Karpas-422 (cell line): Measurements from ENCODE around the gene TEX55. TPM values are rescaled to one million over a fixed set of nuclear protein-coding genes. Genes with fewer than 3 reads are reported as not detected.
"Not testable (repeated sequence)": the region's sequence is repeated elsewhere in the genome, so short reads cannot be mapped to it uniquely, and the experiment has no call there.

Experiments used
- DNase-seq: peaks from one replicate; pipeline ENCODE4 v3.0.0-alpha.2; 2015
- H2AFZ ChIP-seq: fragments of 200-600 bp; sonication (generic); 2 replicates; pipeline ENCODE4 v1.6.1; 2014; ENCODE audit warnings: antibody characterized with exemption, low read length, mixed read lengths
- H3K27ac ChIP-seq: fragments of 200-600 bp; sonication (generic); 2 replicates; pipeline ENCODE4 v1.5.1; 2014; ENCODE audit warnings: mild to moderate bottlenecking, low read length, moderate library complexity
- H3K27me3 ChIP-seq: fragments of 200-600 bp; sonication (generic); 2 replicates; pipeline ENCODE4 v1.6.1; 2014; ENCODE audit warnings: low read length, mixed read lengths
- H3K36me3 ChIP-seq: fragments of 200-600 bp; sonication (generic); 2 replicates; pipeline ENCODE4 v1.6.1; 2014; ENCODE audit warnings: low read length, mixed read lengths; ENCODE audit not compliant: insufficient read depth
- H3K4me1 ChIP-seq: fragments of 200-600 bp; sonication (generic); 2 replicates; pipeline ENCODE4 v1.6.1; 2014; ENCODE audit warnings: mild to moderate bottlenecking, low read length, mixed read lengths
- H3K4me2 ChIP-seq: fragments of 200-600 bp; sonication (generic); 2 replicates; pipeline ENCODE4 v1.6.1; 2014; ENCODE audit warnings: low read length, low read depth, mild to moderate bottlenecking; ENCODE audit not compliant: poor library complexity, severe bottlenecking
- H3K4me3 ChIP-seq: fragments of 200-600 bp; sonication (generic); 2 replicates; pipeline ENCODE4 v1.5.1; 2014; ENCODE audit warnings: mild to moderate bottlenecking, antibody characterized with exemption, low read length, mixed read lengths
- H3K79me2 ChIP-seq: fragments of 200-600 bp; sonication (generic); 2 replicates; pipeline ENCODE4 v1.6.1; 2014; ENCODE audit warnings: mild to moderate bottlenecking, low read length, mixed read lengths
- H3K9ac ChIP-seq: fragments of 200-600 bp; sonication (generic); 2 replicates; pipeline ENCODE4 v1.6.0; 2014; ENCODE audit warnings: low read length
- H3K9me2 ChIP-seq: fragments of 200-600 bp; sonication (generic), shearing (Covaris generic); replicated peaks from 2 replicates; pipeline ENCODE4 v1.6.0; 2014; ENCODE audit warnings: mild to moderate bottlenecking, low read length, moderate library complexity; ENCODE audit not compliant: insufficient read depth
- H3K9me3 ChIP-seq: fragments of 300-700, 200-600 bp; sonication (generic); 2 replicates; pipeline ENCODE4 v1.6.1; 2014; ENCODE audit warnings: low read length, mixed read lengths
- H4K20me1 ChIP-seq: fragments of 200-600 bp; sonication (generic); 2 replicates; pipeline ENCODE4 v1.6.1; 2014; ENCODE audit warnings: mild to moderate bottlenecking, antibody characterized with exemption, low read length, low read depth; ENCODE audit not compliant: insufficient read depth
- total RNA-seq: library from RNA; depleted of rRNA; stranded (reverse); fragments of >200 nt; shearing (Covaris generic); gene quantifications from 2 replicates; pipeline ENCODE4 v1.2.3, GENCODE V29; 2014; ENCODE audit warnings: low replicate concordance

Gene TEX55
- total RNA-seq, 1 experiment from 2014 or later = not detected

- Histone ChIP-seq H3K4me1 (no peaks in the 10 kb centered on the region), H3K4me3 (no peak overlapping the region), H3K36me3 (no peaks in the 10 kb centered on the region), H4K20me1 (no peaks in the 10 kb centered on the region), H3K27me3 (no peaks in the 10 kb centered on the region), H3K9me2 (no peaks in the 10 kb centered on the region), H3K9ac (no peak overlapping the region), H3K79me2 (no peaks in the 10 kb centered on the region), H3K4me2 (no peak overlapping the region), H2AFZ (no peak overlapping the region), H3K9me3 (no peaks in the 10 kb centered on the region), H3K27ac (no peak overlapping the region)
- DNase-seq = no peak
Measured at GRCh38 chr3:119125342-119125741, 20.6 kb upstream of the TEX55 start.

- H3K9me3 ChIP-seq = no peaks in the 10 kb centered on the region
- no peak for DNase-seq
Measured at GRCh38 chr3:119125742-119126504, 20.0 kb upstream of the TEX55 start.

GRCh38 chr3:119130291-119130690, 15.7 kb upstream of the TEX55 start:
- not testable (repeated sequence) for H3K36me3 ChIP-seq, H3K4me1 ChIP-seq, H3K9me3 ChIP-seq, H3K9ac ChIP-seq, H2AFZ ChIP-seq, H3K9me2 ChIP-seq, H3K4me2 ChIP-seq, H3K79me2 ChIP-seq, DNase-seq, H3K4me3 ChIP-seq, H3K27ac ChIP-seq, H4K20me1 ChIP-seq, H3K27me3 ChIP-seq

More at GRCh38 chr3:119125742-119126504, 20.0 kb upstream of the TEX55 start:
- H3K9me2 ChIP-seq = no peaks in the 10 kb centered on the region
- no peaks in the 10 kb centered on the region for H4K20me1 ChIP-seq
- no peak overlapping the region for H3K4me2 ChIP-seq
- H3K4me3 ChIP-seq = no peak overlapping the region
- H3K27me3 ChIP-seq = no peaks in the 10 kb centered on the region
- H3K4me1 ChIP-seq = no peaks in the 10 kb centered on the region
- H3K36me3 ChIP-seq = no peaks in the 10 kb centered on the region
- no peak overlapping the region for H3K9ac ChIP-seq
- no peak overlapping the region for H2AFZ ChIP-seq
- H3K27ac ChIP-seq = no peak overlapping the region
- H3K79me2 ChIP-seq = no peaks in the 10 kb centered on the region

GRCh38 chr3:119132291-119132690, 13.7 kb upstream of the TEX55 start:
- not testable (repeated sequence) for H3K9me2 ChIP-seq, H3K9me3 ChIP-seq, H3K27ac ChIP-seq, DNase-seq, H3K27me3 ChIP-seq, H3K4me3 ChIP-seq, H2AFZ ChIP-seq, H3K9ac ChIP-seq, H3K4me1 ChIP-seq, H3K79me2 ChIP-seq, H3K4me2 ChIP-seq, H4K20me1 ChIP-seq, H3K36me3 ChIP-seq

- not testable (repeated sequence) for H3K9me2 ChIP-seq, H3K4me1 ChIP-seq, H4K20me1 ChIP-seq, H3K27ac ChIP-seq, H3K36me3 ChIP-seq, H3K4me2 ChIP-seq, H3K4me3 ChIP-seq, H3K9ac ChIP-seq, H3K9me3 ChIP-seq, H3K79me2 ChIP-seq, H2AFZ ChIP-seq, DNase-seq, H3K27me3 ChIP-seq
Measured at GRCh38 chr3:119139360-119139759, 6.6 kb upstream of the TEX55 start.

GRCh38 chr3:119140466-119140865, 5.5 kb upstream of the TEX55 start:
- no peaks in the 10 kb centered on the region for H3K79me2 ChIP-seq
- no peaks in the 10 kb centered on the region for H3K9me2 ChIP-seq
- H4K20me1 ChIP-seq = no peaks in the 10 kb centered on the region
- no peak overlapping the region for H3K9ac ChIP-seq
- no peak overlapping the region for H3K4me2 ChIP-seq
- no peaks in the 10 kb centered on the region for H3K9me3 ChIP-seq
- H3K36me3 ChIP-seq = no peaks in the 10 kb centered on the region
- no peak for DNase-seq
- H3K27me3 ChIP-seq = no peaks in the 10 kb centered on the region
- no peaks in the 10 kb centered on the region for H3K4me1 ChIP-seq
- H3K4me3 ChIP-seq = no peak overlapping the region
- no peak overlapping the region for H2AFZ ChIP-seq
- no peak overlapping the region for H3K27ac ChIP-seq

- H3K4me1 ChIP-seq = no peaks in the 10 kb centered on the region
- H3K4me3 ChIP-seq = no peak overlapping the region
- H4K20me1 ChIP-seq = no peaks in the 10 kb centered on the region
- H2AFZ ChIP-seq = no peak overlapping the region
- H3K27ac ChIP-seq = no peak overlapping the region
- H3K79me2 ChIP-seq = no peaks in the 10 kb centered on the region
- no peaks in the 10 kb centered on the region for H3K36me3 ChIP-seq
- H3K9ac ChIP-seq = no peak overlapping the region
- no peaks in the 10 kb centered on the region for H3K9me2 ChIP-seq
- DNase-seq = no peak
- no peak overlapping the region for H3K4me2 ChIP-seq
- no peaks in the 10 kb centered on the region for H3K27me3 ChIP-seq
- H3K9me3 ChIP-seq = no peaks in the 10 kb centered on the region
Measured at GRCh38 chr3:119145128-119145499, 851 bp upstream of the TEX55 start.

- Histone ChIP-seq H4K20me1 (no peaks in the 10 kb centered on the region), H3K4me2 (no peak overlapping the region), H3K4me1 (no peaks in the 10 kb centered on the region), H3K9ac (no peak overlapping the region), H3K4me3 (no peak overlapping the region), H3K27ac (no peak overlapping the region), H3K36me3 (no peaks in the 10 kb centered on the region), H3K79me2 (no peaks in the 10 kb centered on the region), H3K9me3 (no peaks in the 10 kb centered on the region), H3K27me3 (no peaks in the 10 kb centered on the region), H3K9me2 (no peaks in the 10 kb centered on the region), H2AFZ (no peak overlapping the region)
- no peak for DNase-seq
Measured at GRCh38 chr3:119146578-119147375, 812 bp downstream of the TEX55 start.
